HUDEP-2 (cell line): ENCODE measurements around the gene ACP2.
A peak's percentile ranks its signal among the peaks of the same experiment; 100 is the strongest.
"Not testable (repeated sequence)": the region's sequence is repeated elsewhere in the genome, so short reads cannot be mapped to it uniquely, and the experiment has no call there.

Source experiments
- DNase-seq, 76 experiments: peaks; one replicate each; lab custom pipeline; 2025; ENCODE audit not compliant: unreplicated experiment in 76 of 76; lab: John Stamatoyannopoulos, UW

The ACP2 gene

DNA sequence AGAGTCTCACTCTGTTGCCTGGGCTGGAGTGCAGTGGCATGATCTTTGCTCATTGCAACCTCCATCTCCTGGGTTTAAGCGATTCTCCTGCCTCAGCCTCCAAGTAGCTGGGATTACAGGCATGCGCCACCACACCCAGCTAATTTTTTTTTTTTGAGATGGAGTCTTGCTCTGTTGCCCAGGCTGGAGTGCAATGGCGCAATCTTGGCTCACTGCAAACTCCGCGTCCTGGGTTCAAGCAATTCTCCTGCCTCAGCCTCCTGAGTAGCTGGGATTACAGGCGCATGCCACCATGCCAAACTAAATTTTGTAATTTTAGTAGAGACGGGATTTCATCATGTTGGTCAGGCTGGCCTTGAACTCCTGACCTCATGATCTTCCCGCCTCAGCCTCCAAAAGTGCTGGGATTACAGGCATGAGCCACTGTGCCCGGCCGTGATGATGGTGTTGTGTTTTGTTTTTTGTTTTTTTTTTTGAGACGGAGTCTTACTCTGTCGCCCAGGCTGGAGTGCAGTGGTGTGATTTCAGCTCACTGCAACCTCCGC, 40.5 kb downstream of the ACP2 start:
- DNase-seq, result not testable (repeated sequence)

GRCh38 chr11:47207459-47207858, 41.2 kb downstream of the ACP2 start:
- no peak for DNase-seq

- DNase-seq, result not testable (repeated sequence)
Measured at GRCh38 chr11:47206577-47206976, 42.0 kb downstream of the ACP2 start.

DNA sequence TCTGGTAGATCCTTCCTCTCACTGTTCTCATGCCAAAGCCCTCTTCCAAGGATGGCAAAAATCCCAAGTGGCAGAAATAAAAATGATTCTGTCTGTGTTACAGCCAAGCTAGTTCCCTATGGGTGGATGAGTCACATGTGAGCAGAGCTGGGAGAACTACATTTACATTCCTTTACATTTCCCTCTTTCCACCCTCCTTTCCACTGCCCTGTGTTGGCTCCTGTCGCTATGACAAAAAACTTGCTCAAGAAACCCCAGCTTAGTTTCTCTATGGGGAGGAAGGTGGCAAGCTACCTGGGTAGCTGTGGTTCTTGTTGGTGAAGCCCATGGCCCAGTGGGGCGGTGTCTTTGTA, 44.0 kb downstream of the ACP2 start:
- peak in 1 of 76 experiments; percentile 6 for DNase-seq

DNA sequence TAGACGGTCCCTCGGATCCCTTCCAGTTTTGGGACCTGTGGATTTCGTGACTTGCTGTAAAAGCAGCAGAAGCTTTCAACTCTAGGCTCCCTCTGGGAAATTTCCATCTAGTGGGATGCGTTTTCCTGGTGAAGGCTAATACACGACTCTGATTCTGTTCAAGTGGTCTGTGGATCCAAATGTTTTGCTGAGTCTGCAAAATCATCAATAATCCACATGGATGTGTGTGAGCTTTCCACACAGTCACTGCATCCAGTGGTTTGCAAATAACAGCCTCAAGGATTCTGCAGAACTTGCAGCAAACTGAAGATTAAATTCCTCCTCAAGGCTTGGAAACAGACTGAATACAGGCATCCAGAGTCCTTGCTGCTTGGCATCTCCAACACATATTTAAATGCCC, 46.0 kb downstream of the ACP2 start:
- DNase-seq, result no peak

DNA sequence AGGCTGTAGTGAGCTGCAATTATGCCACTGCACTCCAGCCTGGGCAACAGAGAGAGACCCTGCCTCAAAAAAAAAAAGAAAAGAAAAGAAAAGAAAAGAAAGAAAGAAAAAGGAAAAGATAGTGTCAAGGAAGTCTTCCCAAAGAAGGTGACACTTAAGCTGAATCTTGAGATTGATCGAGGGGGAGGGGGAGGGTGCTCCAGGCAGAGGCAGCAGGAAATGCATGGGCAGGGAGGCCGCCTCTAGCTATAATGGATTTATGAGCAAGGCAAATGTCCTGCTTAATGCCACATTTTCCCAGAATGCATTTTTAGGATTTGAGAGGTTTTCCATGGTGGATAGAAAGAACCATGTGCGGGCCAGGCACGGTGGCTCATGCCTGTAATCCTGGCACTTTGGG, 47.6 kb downstream of the ACP2 start:
- DNase-seq, result no peak

GRCh38 chr11:47198161-47198560, 50.5 kb downstream of the ACP2 start:
- DNase-seq, result not testable (repeated sequence)

DNA sequence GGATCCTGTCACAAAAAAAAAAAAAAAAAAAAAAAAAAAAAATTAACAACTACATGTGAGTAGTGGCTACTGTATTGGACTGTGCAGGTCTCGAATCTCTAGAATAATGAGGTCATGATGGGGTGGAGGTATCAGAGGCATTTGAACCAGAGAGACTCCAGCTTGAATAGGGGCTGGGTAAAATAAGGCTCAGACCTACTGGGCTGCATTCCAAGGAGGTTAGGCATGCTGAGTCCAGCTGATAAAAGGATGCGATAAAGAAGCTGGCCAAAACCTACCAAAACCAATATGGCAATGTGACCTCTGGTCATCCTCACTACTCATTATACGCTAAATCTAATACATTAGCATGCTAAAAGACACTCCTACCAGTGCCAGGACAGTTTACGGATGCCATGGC, 56.5 kb downstream of the ACP2 start:
- peak in 16 of 76 experiments; percentile 6 to 41 (median 22) for DNase-seq

- not testable (repeated sequence) for DNase-seq
Measured at GRCh38 chr11:47191137-47191536, 57.5 kb downstream of the ACP2 start.
